ENCODE data around the gene MARK3. TPM values are rescaled to one million over a fixed set of nuclear protein-coding genes. Genes with fewer than 3 reads are reported as not detected.

Gene MARK3
- total and polyA plus RNA-seq, 2 of the 13 experiments (the other 11 are each of a cell fraction or from before 2014, with no cell fraction given) = 47.7 to 56.6 TPM

GRCh38 chr14:103448097-103448496 is 62.9 kb downstream of the MARK3 start:
- H4K20me1 ChIP-seq (ENCODE audit: insufficient read depth, low read length) = peaks cover 10% of the 10 kb centered on the region; the same call in 1 of the 2 replicates
- peaks cover 25% of the 10 kb centered on the region for H3K79me2 ChIP-seq (ENCODE audit: insufficient read depth, low read length)
- TF ChIP-seq FOSL2 (CRISPR knock-in tag; IDR thresholded peaks at IDR 0.05) (0 out of 2 replicates have a peak, but pooled peaks have one; percentile 9), ZNF263 (CRISPR knock-in tag; IDR thresholded peaks at IDR 0.05) (no peak), FOXA1 (IDR thresholded peaks at IDR 0.05) (no peak), FOXA1 (CRISPR knock-in tag; IDR thresholded peaks at IDR 0.05) (0 out of 2 replicates have a peak, but pooled peaks have one; percentile 8)
- H2AFZ ChIP-seq (ENCODE audit: low read length) = no peak overlapping the region
- ChIA-PET CTCF (ENCODE audit: low intra/inter-chr PET ratio, low total read pairs) (no interaction called here), POLR2A (no interaction called here)
- no TSS peak for BruUV-seq (replicated peaks)
- H3K9ac ChIP-seq (ENCODE audit: insufficient read depth, low read depth, low read length) = no peak overlapping the region
- H3K36me3 ChIP-seq (replicated peaks in 1 of 2; ENCODE audit: control insufficient read depth in 1 of 2, insufficient read depth in 2 of 2, low read length in 2 of 2) = peaks cover 3 to 13% of the 10 kb centered on the region in 2 experiments; a peak in 3 of 5 replicates
- 93% methylated on average over 2 of the region's 2 CpGs for WGBS (ENCODE audit: low lambda C conversion rate)
- H3K4me3 ChIP-seq (replicated peaks in 1 of 3; ENCODE audit: insufficient read depth in 1 of 3, low read depth in 2 of 3, low read length in 3 of 3) = no peak overlapping the region
- no peak for ATAC-seq
- H3K27me3 ChIP-seq (ENCODE audit: control insufficient read depth in 1 of 2, insufficient read depth in 2 of 2, low read length in 2 of 2) = no peaks in the 10 kb centered on the region
- intact Hi-C loops (cut with micrococcal nuclease; ENCODE audit: unreplicated experiment) (no loop called here), in situ Hi-C loops (cut with HindIII; ENCODE audit: extremely low pct_ligation_motif_present, low pct_unique_long_range_greater_than_20kb) (no loop called here)
- peaks cover 16% of the 10 kb centered on the region for H3K4me1 ChIP-seq (ENCODE audit: insufficient read depth, low read length)
- no peaks in the 10 kb centered on the region for H3K9me3 ChIP-seq (ENCODE audit: low read length)
- DNase-seq (ENCODE audit: low spot score) = no peak
- H3K27ac ChIP-seq (ENCODE audit: extremely low read length, insufficient read depth, low read length) = no peak overlapping the region
- no peak overlapping the region for H3K4me2 ChIP-seq (ENCODE audit: low read depth, low read length)
- no peak for FAIRE-seq

GRCh38 chr14:103449634-103450161 is 64.5 kb downstream of the MARK3 start:
- peaks cover 15% of the 10 kb centered on the region for H3K79me2 ChIP-seq (ENCODE audit: insufficient read depth, low read length)
- no peaks in the 10 kb centered on the region for H3K9me3 ChIP-seq (ENCODE audit: low read length)
- peaks cover 8% of the 10 kb centered on the region; the same call in 1 of the 2 replicates for H4K20me1 ChIP-seq (ENCODE audit: insufficient read depth, low read length)
- H3K4me2 ChIP-seq (ENCODE audit: low read depth, low read length) = no peak overlapping the region
- no peaks in the 10 kb centered on the region for H3K27me3 ChIP-seq (ENCODE audit: control insufficient read depth in 1 of 2, insufficient read depth in 2 of 2, low read length in 2 of 2)
- intact Hi-C loops (cut with micrococcal nuclease; ENCODE audit: unreplicated experiment) (no loop called here), in situ Hi-C loops (cut with HindIII; ENCODE audit: extremely low pct_ligation_motif_present, low pct_unique_long_range_greater_than_20kb) (no loop called here)
- H3K27ac ChIP-seq (ENCODE audit: extremely low read length, insufficient read depth, low read length) = no peak overlapping the region
- no peak overlapping the region for H3K9ac ChIP-seq (ENCODE audit: insufficient read depth, low read depth, low read length)
- TF ChIP-seq SP2 (CRISPR knock-in tag; IDR thresholded peaks at IDR 0.05) (no peak), DNMT3B (CRISPR knock-in tag; conservative IDR thresholded peaks at IDR 0.05) (no peak), NCOA1 (CRISPR knock-in tag; IDR thresholded peaks at IDR 0.05) (no peak), FOXA1 (IDR thresholded peaks at IDR 0.05) (no peak), FOXA1 (CRISPR knock-in tag; IDR thresholded peaks at IDR 0.05) (no peak), ZNF713 (CRISPR knock-in tag; IDR thresholded peaks at IDR 0.05) (no peak), ZFP82 (CRISPR knock-in tag; IDR thresholded peaks at IDR 0.05; ENCODE audit: borderline replicate concordance) (no peak), ZNF343 (CRISPR knock-in tag; IDR thresholded peaks at IDR 0.05) (no peak), ZNF335 (CRISPR knock-in tag; IDR thresholded peaks at IDR 0.05) (no peak), ZNF569 (CRISPR knock-in tag; IDR thresholded peaks at IDR 0.05; ENCODE audit: borderline replicate concordance) (no peak), GABPA (IDR thresholded peaks at IDR 0.05; ENCODE audit: low read depth, low read length) (no peak), GABPA (CRISPR knock-in tag; IDR thresholded peaks at IDR 0.05; ENCODE audit: low read depth) (no peak), ZNF761 (CRISPR knock-in tag; conservative IDR thresholded peaks at IDR 0.05) (no peak), SIX1 (CRISPR knock-in tag; IDR thresholded peaks at IDR 0.05; ENCODE audit: borderline replicate concordance) (no peak), EZH2 (conservative IDR thresholded peaks at IDR 0.05; ENCODE audit: low read depth, low read length) (no peak), TSC22D2 (CRISPR knock-in tag; IDR thresholded peaks at IDR 0.05; ENCODE audit: borderline replicate concordance) (no peak), CCDC6 (CRISPR knock-in tag; IDR thresholded peaks at IDR 0.05) (no peak), ZNF10 (CRISPR knock-in tag; IDR thresholded peaks at IDR 0.05; ENCODE audit: borderline replicate concordance, low read depth) (no peak), FOXC1 (CRISPR knock-in tag; IDR thresholded peaks at IDR 0.05; ENCODE audit: borderline replicate concordance) (no peak)
- no TSS peak for BruUV-seq (replicated peaks)
- FAIRE-seq = no peak
- ChIA-PET CTCF (ENCODE audit: low intra/inter-chr PET ratio, low total read pairs) (no interaction called here), POLR2A (interaction anchor here (1.3 kb wide), 1 partner anchor 116 kb away, joined by 3 read pairs; the partner anchor contains the start of gene EIF5)
- H2AFZ ChIP-seq (ENCODE audit: low read length) = no peak overlapping the region
- peaks cover 4 to 18% of the 10 kb centered on the region in 2 experiments; a peak in 3 of 5 replicates for H3K36me3 ChIP-seq (replicated peaks in 1 of 2; ENCODE audit: control insufficient read depth in 1 of 2, insufficient read depth in 2 of 2, low read length in 2 of 2)
- H3K4me3 ChIP-seq (replicated peaks in 1 of 3; ENCODE audit: insufficient read depth in 1 of 3, low read depth in 2 of 3, low read length in 3 of 3) = no peak overlapping the region
- 98% methylated on average over 2 of the region's 2 CpGs for WGBS (ENCODE audit: low lambda C conversion rate)
- DNase-seq (ENCODE audit: low spot score) = no peak
- no peak for ATAC-seq
- H3K4me1 ChIP-seq (ENCODE audit: insufficient read depth, low read length) = peaks cover 16% of the 10 kb centered on the region
